KBM-7 (cell line): ENCODE measurements around the gene SLX9.
"Not testable (repeated sequence)": the region's sequence is repeated elsewhere in the genome, so short reads cannot be mapped to it uniquely, and the experiment has no call there.

ENCODE experiments used
- DNase-seq: peaks from one replicate; pipeline ENCODE4 v3.0.0-alpha.2; 2015
- in situ Hi-C: fragments of 300-500 bp; cut with MboI; formaldehyde crosslinking; loops from 2 replicates; pipeline ENCODE4 v1.14.3; 2020; ENCODE audit warnings: low sequenced_read_pairs, low pct_unique_long_range_greater_than_20kb, mixed read lengths

Gene SLX9

DNA sequence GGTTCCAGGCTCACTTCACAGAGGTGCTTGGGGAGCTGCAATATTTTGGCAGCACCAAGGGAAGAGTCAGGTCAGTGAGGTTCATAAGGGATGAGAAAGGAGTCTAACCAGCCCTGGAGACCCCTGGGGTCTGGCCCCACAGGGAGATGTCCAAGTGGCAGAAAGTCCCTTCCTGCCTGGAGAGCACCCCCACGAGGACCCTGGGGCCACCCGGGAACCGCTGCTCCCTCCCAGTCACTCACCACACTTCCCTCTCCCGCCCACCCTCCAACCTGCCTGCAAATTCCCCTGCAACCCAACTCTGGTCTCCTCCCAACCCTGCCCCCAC is 12.6 kb upstream of the SLX9 start:
- in situ Hi-C loops = no loop called here
- no peak for DNase-seq

- in situ Hi-C loops = no loop called here
- peak; percentile 87 for DNase-seq
Measured at GRCh38 chr21:44927587-44928461, 12.0 kb upstream of the SLX9 start.

DNA sequence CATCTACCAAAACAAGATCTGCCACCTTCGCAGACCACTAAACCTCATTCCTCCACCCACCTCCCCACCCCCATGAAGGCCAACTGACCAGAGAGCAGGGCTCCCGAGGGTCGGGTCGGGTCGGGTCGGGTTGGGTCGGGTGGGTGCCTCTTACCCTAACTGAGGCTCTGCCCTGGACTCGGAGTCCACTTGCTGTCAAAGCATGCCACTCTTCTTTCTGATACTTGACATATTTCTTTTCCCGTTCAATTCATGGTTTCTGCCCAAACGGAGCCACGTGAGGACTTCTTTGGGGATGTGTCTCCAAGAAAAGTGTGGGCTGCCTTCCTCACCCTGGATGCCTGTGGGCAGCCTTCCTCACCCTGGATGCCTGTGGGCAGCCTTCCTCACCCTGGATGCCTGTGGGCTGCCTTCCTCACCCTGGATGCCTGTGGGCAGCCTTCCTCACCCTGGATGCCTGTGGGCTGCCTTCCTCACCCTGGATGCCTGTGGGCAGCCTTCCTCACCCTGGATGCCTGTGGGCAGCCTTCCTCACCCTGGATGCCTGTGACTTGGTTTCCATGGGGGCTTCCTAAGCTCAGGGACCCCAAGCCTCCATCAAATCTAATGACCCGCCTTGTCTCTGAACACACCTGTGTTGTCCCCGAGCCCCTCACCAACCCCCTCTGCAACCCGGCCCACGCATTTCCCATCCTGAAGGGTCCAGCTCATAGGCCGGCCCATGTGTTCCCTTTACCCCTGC is 11.2 kb upstream of the SLX9 start:
- in situ Hi-C loops, DNase-seq: not testable (repeated sequence)

- DNase-seq = no peak
- in situ Hi-C loops = no loop called here
Measured at GRCh38 chr21:44929242-44929798, 10.5 kb upstream of the SLX9 start.

DNA sequence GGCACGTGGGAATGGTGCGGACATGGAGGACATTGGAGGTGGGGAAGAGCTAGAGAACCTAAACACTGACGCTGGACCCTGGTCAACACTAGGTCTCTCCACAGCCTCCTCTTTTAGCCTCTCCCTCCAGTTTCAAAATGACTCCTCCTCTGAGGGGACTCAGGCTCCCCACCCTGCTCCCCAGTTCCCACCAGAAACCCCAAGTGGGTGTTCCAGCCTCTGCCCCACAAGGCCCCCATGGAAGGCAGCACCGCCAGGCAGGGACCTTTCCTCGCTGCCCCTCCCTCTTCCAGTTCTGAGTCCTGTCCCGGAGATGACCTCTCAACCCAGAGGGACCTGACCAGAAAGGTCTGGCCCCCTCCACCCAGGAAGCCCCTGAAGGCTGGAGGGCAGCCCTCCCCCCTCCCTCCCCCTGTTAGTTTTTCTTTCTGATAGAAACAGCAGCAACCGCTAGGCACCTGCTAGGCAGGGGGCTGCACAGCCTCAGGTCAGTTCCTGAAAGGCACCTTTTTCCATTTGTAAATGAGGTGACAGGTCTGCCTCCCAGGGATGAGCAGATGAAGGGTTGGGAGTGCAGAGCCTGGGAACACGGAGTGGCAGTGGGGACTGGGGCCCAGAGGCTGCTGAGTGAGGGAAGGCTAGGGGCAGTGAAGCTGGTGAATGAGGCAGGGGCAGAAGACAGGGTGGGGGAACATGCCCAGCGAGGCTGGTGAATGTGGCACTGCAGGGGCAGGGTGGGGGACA is 9.9 kb upstream of the SLX9 start:
- no peak for DNase-seq
- in situ Hi-C loops = no loop called here

DNA sequence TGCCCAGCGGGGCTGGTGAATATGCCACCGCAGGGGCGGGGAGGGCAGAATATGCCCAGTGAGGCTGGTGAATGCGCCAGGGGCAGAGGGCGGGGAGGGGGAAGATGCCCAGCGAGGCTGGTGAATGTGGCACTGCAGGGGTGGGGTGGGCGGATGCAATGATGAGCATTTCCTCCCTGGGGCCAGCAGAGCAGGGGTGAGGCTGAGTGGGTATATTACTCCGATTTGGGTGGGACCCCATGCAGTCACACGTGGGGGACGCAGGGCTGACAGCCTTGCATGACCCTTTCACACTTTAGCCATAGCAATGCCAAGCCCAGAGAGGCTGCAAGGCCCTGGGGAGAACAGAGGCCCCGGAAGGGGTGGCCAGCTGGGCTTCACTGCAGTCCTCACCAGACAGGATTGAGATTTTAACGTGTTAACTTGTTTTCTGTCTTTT is 9.3 kb upstream of the SLX9 start:
- no peak for DNase-seq
- in situ Hi-C loops = no loop called here

DNA sequence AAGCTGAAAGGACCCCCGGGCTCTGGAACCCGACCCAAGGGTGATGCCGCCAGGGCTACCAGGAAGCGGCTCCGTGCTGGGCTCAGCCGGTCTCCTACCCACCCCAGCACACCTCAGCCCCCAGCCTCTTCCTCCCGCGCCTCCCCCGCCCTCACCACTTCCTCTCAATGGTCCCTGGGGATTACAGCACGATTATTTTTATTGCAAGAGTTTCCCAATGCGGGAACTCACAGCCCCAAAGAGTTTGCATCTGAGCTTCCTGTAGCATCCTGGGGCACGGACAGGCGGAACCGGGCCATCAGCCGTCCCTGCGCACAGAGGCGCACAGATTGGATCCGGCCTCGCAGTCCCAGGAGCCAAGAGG is 8.7 kb upstream of the SLX9 start:
- in situ Hi-C loops = no loop called here
- peak; percentile 71 for DNase-seq

DNA sequence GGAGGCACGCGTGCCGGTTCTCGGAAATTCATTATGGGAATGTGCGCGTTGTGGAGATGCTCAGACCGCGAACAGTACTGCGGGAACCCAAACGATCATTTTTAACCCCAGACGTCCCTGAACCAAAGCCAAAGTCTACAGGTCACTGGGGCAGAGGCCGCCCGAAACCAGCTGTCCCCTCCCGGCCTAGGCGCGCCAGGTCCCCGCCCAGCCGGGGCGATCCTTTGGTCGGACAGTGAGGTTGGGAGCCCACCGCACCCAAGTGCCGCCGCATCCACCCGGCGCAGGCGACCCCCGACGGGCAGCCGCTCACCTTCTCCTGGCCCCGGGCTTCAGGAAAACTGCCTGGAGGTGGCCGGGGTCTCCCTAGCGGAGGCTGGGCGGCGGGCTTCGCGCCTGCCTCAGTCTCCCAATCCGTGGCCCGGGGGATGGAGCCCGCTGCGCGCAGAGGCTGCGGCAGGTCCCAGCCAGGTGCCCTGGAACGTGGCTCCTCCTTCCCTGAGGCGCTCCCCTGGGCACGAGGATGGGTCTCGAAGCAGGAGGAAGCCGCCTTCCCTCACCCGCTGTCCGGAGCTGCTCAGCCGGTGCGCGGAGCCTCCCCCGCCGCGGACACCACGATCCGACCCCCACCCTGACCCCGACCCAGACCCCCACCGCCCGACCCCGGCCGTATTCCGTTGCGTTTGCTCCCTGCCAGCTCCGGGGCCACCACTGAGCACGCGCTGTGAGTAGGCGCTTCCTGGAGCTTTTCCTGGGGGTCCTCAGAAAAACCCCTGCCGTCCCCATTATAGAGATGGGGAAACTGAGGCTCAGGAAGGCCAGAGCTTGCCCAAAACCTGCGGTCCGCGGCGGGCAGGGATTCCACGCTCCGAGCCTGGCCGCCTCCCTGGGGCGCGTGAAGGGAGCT is 8.1 kb upstream of the SLX9 start:
- in situ Hi-C loops = no loop called here
- DNase-seq = no peak

DNA sequence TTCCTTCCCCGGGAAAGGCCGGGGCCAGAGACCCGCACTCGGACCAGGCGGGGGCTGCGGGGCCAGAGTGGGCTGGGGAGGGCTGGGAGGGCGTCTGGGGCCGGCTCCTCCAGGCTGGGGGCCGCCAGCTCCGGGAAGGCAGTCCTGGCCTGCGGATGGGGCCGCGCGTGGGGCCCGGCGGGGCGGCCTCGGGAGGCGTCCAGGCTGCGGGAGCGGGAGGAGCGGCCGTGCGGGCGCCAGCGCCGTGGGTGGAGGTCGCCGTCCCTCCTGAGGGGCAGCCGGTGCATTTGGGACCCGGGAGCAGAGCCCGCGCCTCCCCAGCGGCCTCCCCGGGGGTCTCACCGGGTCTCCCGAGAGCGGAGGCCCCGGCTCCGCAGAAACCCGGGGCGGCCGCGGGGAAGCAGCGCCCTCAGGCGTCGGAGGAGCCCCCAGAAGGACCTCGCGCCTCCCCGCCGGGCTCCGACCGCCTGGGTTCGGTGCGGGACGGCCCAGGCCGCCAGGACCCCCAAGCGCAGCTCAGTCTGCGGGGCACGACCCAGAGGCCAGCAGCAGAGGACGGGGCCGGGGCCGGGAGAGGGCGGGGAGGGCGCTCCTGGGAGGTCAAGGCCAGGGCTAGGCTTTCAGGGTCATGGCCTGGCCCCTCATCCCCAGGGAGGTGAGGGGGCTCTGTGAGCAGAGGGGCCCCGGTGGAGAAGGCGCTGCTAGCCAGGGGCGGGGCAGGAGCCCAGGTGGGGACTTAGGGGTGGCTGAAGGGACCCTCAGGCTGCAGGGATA is 7.2 kb upstream of the SLX9 start:
- in situ Hi-C loops = no loop called here

DNA sequence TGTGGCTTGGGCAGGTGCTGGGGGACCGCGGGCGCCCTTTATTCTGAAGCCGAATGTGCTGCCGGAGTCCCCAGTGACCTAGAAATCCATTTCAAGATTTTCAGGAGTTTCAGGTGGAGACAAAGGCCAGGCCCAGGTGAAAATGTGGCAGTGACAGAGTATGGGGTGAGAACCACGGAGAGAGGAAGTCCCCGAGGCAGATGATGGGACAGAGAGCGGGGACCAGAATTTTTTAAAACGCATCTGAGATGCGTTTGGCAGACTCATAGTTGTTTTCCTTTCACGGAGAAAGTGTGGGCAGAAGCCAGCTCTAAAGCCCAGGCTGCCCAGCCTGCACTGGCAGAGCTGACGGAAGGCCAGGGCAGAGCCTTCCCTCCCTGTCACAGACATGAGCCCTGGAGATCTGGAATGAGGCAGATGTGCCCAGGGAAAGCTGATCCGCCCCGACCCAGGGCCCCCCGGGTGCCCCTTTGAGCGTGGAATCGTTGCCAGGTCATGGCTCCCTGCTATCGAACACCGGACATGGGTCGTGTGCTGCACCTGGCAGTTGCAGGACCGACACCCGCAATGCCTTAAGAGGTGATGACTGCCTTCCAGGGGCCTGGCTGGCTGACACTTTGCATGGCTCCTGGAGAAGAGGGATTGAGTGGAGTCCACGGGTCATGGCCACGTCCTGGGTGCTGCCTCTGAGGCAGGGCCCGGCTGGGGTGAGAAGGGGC is 6.5 kb upstream of the SLX9 start:
- DNase-seq = no peak
- in situ Hi-C loops = no loop called here

More for the DNA sequence above, 7.2 kb upstream of the SLX9 start:
- peak; percentile 32 for DNase-seq

DNA sequence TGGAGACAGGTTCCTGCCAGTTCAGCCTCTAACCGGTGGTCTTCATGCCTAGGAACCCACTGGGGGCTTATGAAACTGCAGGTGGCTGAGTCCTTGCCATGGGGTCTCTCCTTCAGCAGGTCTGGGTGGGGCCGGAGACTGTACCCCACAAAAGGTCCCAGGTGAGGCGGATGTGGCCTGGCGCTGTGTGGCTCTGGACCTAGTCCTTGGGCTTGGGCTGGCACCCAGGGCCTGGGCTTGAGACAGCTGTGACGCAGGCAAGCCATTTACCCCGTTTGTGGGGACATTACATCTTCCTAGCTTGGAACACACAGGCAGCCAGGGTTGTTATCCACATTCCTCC is 5.9 kb upstream of the SLX9 start:
- no peak for DNase-seq
- in situ Hi-C loops = no loop called here

GRCh38 chr21:44934276-44934675 is 5.6 kb upstream of the SLX9 start:
- no peak for DNase-seq
- in situ Hi-C loops = no loop called here

DNA sequence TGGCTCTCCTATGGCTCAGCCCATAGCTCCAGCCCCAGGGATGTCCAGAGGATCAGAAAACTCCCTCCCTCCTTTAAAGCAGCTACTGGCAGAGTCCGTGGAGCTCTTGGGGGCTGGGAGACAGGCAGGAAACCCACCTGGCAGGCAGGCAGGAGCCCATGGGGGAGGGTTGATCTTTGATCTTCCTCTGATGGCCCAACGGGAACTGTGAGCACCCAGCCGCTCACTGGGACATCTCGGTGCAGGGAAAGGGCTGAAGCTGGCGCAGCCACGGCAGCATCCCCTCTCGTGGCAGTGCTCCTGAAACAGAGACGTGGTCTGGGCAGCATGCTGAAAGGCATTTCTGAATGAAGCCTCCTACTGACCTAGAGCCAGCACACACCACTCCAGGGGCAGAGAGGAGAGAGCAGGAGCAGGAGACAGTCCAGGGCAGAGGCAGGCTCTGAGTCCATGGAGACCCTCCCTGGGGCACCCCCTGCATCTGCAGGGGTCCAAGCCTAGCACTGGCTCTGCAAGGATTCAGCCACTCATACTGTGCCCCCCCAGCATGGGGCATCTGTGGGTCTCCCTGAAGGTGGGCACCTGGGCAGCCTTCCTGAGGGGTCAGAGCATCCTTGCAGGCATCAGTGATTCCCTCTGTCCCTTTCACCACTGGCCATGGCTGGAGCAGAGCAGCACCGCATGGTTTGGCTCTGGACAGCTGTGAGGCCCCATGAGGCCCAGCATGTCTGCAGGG is 4.9 kb upstream of the SLX9 start:
- in situ Hi-C loops = no loop called here
- no peak for DNase-seq

DNA sequence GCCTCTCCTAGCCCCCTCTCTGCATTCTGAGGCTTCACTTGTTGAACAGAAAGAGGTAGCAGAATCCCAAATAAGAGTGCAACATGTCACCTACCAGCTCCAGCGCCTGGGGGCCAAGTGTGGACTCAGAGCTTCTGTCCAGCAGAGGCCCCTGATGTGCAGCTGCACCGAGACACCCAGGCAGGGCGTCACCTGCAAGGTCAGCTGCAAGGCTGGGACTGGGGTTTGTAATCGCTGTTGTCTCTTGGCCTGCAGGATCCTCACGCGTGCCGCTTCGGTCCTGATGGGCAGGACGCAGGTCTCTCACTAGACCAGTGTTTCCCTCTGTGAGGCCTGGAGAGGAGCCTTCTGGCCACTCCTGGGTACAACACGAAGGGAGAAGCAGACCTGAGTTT is 4.3 kb upstream of the SLX9 start:
- in situ Hi-C loops = no loop called here
- no peak for DNase-seq

DNA sequence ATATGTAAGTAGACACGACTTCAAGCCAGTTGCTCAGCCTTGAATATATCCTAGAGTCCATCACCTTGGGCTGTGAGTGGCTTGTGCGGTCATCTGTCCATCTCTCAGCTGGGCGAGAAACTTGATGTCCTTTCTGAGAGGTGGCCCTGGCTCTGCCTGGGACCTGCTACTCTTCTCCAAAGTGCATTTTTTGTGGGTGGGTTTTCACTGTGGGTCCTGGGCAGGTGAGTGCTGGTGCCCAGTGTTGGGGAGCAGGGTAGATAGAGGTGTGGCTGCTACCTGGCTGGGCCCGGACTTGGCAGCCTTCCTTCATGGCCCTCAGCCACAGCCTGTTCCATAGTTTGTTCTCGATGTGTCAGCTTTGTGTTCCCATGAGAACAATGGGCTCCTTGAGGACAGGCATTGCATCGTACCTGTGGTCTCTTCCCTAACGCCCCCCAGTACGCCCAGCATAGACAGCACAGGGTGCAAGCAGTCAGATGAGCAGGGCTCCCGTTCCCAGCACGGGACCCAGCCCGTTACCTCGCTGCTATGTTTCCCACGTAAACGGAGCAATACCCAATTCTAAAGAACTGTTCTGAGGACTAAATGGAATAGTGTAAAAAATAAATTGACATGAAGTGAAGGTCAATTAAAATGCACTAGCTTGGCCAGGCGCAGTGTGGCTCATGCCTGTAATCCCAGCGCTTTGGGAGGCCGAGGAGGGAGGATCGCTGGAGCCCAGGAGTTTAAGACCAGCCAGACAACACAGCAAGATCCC is 877 bp upstream of the SLX9 start:
- no peak for DNase-seq
- in situ Hi-C loops = no loop called here

- in situ Hi-C loops = no loop called here
- DNase-seq = peak; percentile 35
Measured at GRCh38 chr21:44940116-44940631, 345 bp downstream of the SLX9 start.
